Measurements from ENCODE around the gene PLPPR2. TPM values are rescaled to one million over a fixed set of nuclear protein-coding genes. Genes with fewer than 3 reads are reported as not detected.
A peak's percentile ranks its signal among the peaks of the same experiment; 100 is the strongest.
"Not testable (repeated sequence)": the region's sequence is repeated elsewhere in the genome, so short reads cannot be mapped to it uniquely, and the experiment has no call there.

PLPPR2 gene
- total RNA-seq, 2 experiments from 2014 or later = 8.2 TPM

GRCh38 chr19:11377237-11377636 is 22.0 kb downstream of the PLPPR2 start:
- peak in 4 of 14 experiments; percentile 36 to 44 (median 42) for DNase-seq
- Histone ChIP-seq H3K27ac (ENCODE audit: low read depth in 1 of 2, low read length in 2 of 2) (no peak overlapping the region), H3K4me3 (ENCODE audit: low read length) (no peak overlapping the region), H3K36me3 (ENCODE audit: insufficient read depth, low read length) (peaks cover 14% of the 10 kb centered on the region), H3K4me1 (ENCODE audit: insufficient read depth, low read length) (peaks cover 70% of the 10 kb centered on the region), H3K27me3 (ENCODE audit: control insufficient read depth in 1 of 2, insufficient read depth in 2 of 2, low read length in 2 of 2) (peaks cover 0 to 3% of the 10 kb centered on the region in 2 experiments), H3K9me3 (ENCODE audit: control insufficient read depth in 1 of 2, insufficient read depth in 1 of 2, low read length in 2 of 2) (no peaks in the 10 kb centered on the region)
- no peak for TF ChIP-seq CTCF (IDR thresholded peaks at IDR 0.05)
- H3K36me3 Mint-ChIP-seq (ENCODE audit: low read depth) = peaks cover 9% of the 10 kb centered on the region
- intact Hi-C loops (cut with DNase I, micrococcal nuclease) = loop anchor here (5.0 to 10.0 kb wide), 3 partner anchors 128 to 505 kb away; partner anchors contain the start of genes CARM1 (in 1 of the 2), TIMM29 (in 1 of the 2), YIPF2 (in 1 of the 2) and ZNF653 (in 1 of the 2)
- no peak for ATAC-seq (ENCODE audit: poor library complexity)
- peak overlapping the region; percentile 50 for H3K27ac Mint-ChIP-seq
- H3K4me1 Mint-ChIP-seq (ENCODE audit: low read depth) = peaks cover 44% of the 10 kb centered on the region
- ChIA-PET CTCF (interaction anchor here (1.3 to 3.4 kb wide), 2 partner anchors 57 to 83 kb away, joined by 7 to 16 read pairs; partner anchors contain the start of gene ODAD3), POLR2A (interaction anchor here (0.9 to 1.0 kb wide), 2 partner anchors 45 to 58 kb away, joined by 3 to 7 read pairs; partner anchors contain the start of gene PRKCSH)
- peak overlapping the region; percentile 67 for H3K4me3 Mint-ChIP-seq
- no peaks in the 10 kb centered on the region for H3K9me3 Mint-ChIP-seq
- peaks cover 12% of the 10 kb centered on the region for H3K27me3 Mint-ChIP-seq

- Mint-ChIP-seq H3K9me3 (no peaks in the 10 kb centered on the region), H3K27me3 (peaks cover 15% of the 10 kb centered on the region), H3K36me3 (ENCODE audit: low read depth) (peaks cover 9% of the 10 kb centered on the region), H3K4me3 (no peak overlapping the region), H3K4me1 (ENCODE audit: low read depth) (peaks cover 47% of the 10 kb centered on the region), H3K27ac (no peak overlapping the region)
- ChIA-PET CTCF (interaction anchor here (1.3 to 3.4 kb wide), 2 partner anchors 57 to 84 kb away, joined by 7 to 16 read pairs; partner anchors contain the start of gene ODAD3), POLR2A (no interaction called here)
- no peak for DNase-seq
- no peak for ATAC-seq (ENCODE audit: poor library complexity)
- Histone ChIP-seq H3K36me3 (ENCODE audit: insufficient read depth, low read length) (peaks cover 14% of the 10 kb centered on the region), H3K4me1 (ENCODE audit: insufficient read depth, low read length) (peaks cover 74% of the 10 kb centered on the region), H3K27ac (ENCODE audit: low read depth in 1 of 2, low read length in 2 of 2) (no peak overlapping the region), H3K9me3 (ENCODE audit: control insufficient read depth in 1 of 2, insufficient read depth in 1 of 2, low read length in 2 of 2) (peaks cover 0 to 3% of the 10 kb centered on the region in 2 experiments), H3K27me3 (ENCODE audit: control insufficient read depth in 1 of 2, insufficient read depth in 2 of 2, low read length in 2 of 2) (peaks cover 4 to 6% of the 10 kb centered on the region in 2 experiments), H3K4me3 (ENCODE audit: low read length) (no peak overlapping the region)
- intact Hi-C loops (cut with DNase I, micrococcal nuclease) = loop anchor here (5.0 to 10.0 kb wide), 3 partner anchors 127 to 505 kb away; partner anchors contain the start of genes CARM1 (in 1 of the 2), TIMM29 (in 1 of the 2), YIPF2 (in 1 of the 2) and ZNF653 (in 1 of the 2)
- TF ChIP-seq CTCF (IDR thresholded peaks at IDR 0.05) = no peak
These were observed 22.5 kb downstream of the PLPPR2 start for GRCh38 chr19:11377756-11378155.

- no peaks in the 10 kb centered on the region for H3K9me3 Mint-ChIP-seq
- peaks cover 0 to 8% of the 10 kb centered on the region in 2 experiments for H3K9me3 ChIP-seq (ENCODE audit: control insufficient read depth in 1 of 2, insufficient read depth in 1 of 2, low read length in 2 of 2)
- no peak overlapping the region for H3K4me3 Mint-ChIP-seq
- no peak overlapping the region for H3K27ac Mint-ChIP-seq
- H3K4me1 ChIP-seq (ENCODE audit: insufficient read depth, low read length) = peaks cover 80% of the 10 kb centered on the region
- no peak overlapping the region for H3K4me3 ChIP-seq (ENCODE audit: low read length)
- CTCF ChIA-PET = interaction anchor here (1.3 kb wide), 1 partner anchor 56 kb away, joined by 7 read pairs; the partner anchor contains the start of gene ODAD3
- peaks cover 18% of the 10 kb centered on the region for H3K27me3 Mint-ChIP-seq
- DNase-seq (peak in 3 of 14 experiments; percentile 22 to 46 (median 36)), ATAC-seq (ENCODE audit: poor library complexity) (no peak)
- no peak for TF ChIP-seq CTCF (IDR thresholded peaks at IDR 0.05)
- H3K27me3 ChIP-seq (ENCODE audit: control insufficient read depth in 1 of 2, insufficient read depth in 2 of 2, low read length in 2 of 2) = peaks cover 12 to 13% of the 10 kb centered on the region in 2 experiments
- H3K4me1 Mint-ChIP-seq (ENCODE audit: low read depth) = peaks cover 47% of the 10 kb centered on the region
- peaks cover 14% of the 10 kb centered on the region for H3K36me3 ChIP-seq (ENCODE audit: insufficient read depth, low read length)
- H3K36me3 Mint-ChIP-seq (ENCODE audit: low read depth) = peaks cover 9% of the 10 kb centered on the region
- no peak overlapping the region for H3K27ac ChIP-seq (ENCODE audit: low read depth in 1 of 2, low read length in 2 of 2)
- POLR2A ChIA-PET = no interaction called here
- intact Hi-C loops (cut with DNase I, micrococcal nuclease) = loop anchor here (5.0 to 10.0 kb wide), 3 partner anchors 126 to 506 kb away; partner anchors contain the start of genes CARM1 (in 1 of the 2), TIMM29 (in 1 of the 2), YIPF2 (in 1 of the 2) and ZNF653 (in 1 of the 2)
These were observed 23.3 kb downstream of the PLPPR2 start for GRCh38 chr19:11378319-11379189.

GRCh38 chr19:11379269-11379845 is 24.1 kb downstream of the PLPPR2 start:
- Histone ChIP-seq H3K4me1 (ENCODE audit: insufficient read depth, low read length) (peaks cover 80% of the 10 kb centered on the region), H3K36me3 (ENCODE audit: insufficient read depth, low read length) (peaks cover 14% of the 10 kb centered on the region), H3K27me3 (ENCODE audit: control insufficient read depth in 1 of 2, insufficient read depth in 2 of 2, low read length in 2 of 2) (peaks cover 20 to 21% of the 10 kb centered on the region in 2 experiments)
- not testable (repeated sequence) for H3K9me3 ChIP-seq (ENCODE audit: control insufficient read depth in 1 of 2, insufficient read depth in 1 of 2, low read length in 2 of 2); ATAC-seq (ENCODE audit: poor library complexity); H3K4me3 Mint-ChIP-seq; DNase-seq; H3K9me3 Mint-ChIP-seq; H3K27ac ChIP-seq (ENCODE audit: low read depth in 1 of 2, low read length in 2 of 2); H3K36me3 Mint-ChIP-seq (ENCODE audit: low read depth); H3K4me3 ChIP-seq (ENCODE audit: low read length); H3K27ac Mint-ChIP-seq
- CTCF ChIA-PET = interaction anchor here (2.6 kb wide), 1 partner anchor 57 kb away, joined by 38 read pairs; the partner anchor contains the start of genes ODAD3 and PRKCSH
- peaks cover 20% of the 10 kb centered on the region for H3K27me3 Mint-ChIP-seq
- intact Hi-C loops (cut with DNase I, micrococcal nuclease) = loop anchor here (5.0 to 10.0 kb wide), 3 partner anchors 125 to 507 kb away; partner anchors contain the start of genes CARM1 (in 1 of the 2), TIMM29 (in 1 of the 2), YIPF2 (in 1 of the 2) and ZNF653 (in 1 of the 2)
- H3K4me1 Mint-ChIP-seq (ENCODE audit: low read depth) = peaks cover 47% of the 10 kb centered on the region
- POLR2A ChIA-PET = interaction anchor here (2.1 kb wide), 1 partner anchor 12 kb away, joined by 7 read pairs; no protein-coding TSS in a partner anchor
